CD4-positive, alpha-beta T cell treated with Interleukin-10 for 1 hour (primary cell): ENCODE data around the gene OR6J1.
"Not testable (repeated sequence)": the region's sequence is repeated elsewhere in the genome, so short reads cannot be mapped to it uniquely, and the experiment has no call there.

Source experiments
- DNase-seq: peaks from one replicate; pipeline ENCODE4 v3.0.0-alpha.2; 2020

The OR6J1 gene

DNA sequence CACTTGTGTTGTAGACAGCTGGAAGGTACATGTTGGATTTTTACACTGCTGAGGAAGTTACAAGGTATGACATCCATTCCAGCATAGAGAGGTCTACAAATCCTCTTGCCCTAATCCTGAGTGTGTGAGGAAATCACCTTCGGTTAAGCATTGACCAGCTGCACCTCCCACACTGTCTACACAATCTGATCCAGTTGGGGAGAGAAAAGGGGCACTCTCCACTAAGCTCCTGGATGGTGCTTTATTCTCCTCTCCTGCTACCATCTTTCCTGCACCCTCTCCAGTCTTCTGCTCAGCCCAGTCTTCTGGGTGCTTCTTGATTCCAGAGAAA, at the start of gene OR6J1:
Gene OR6J1 (minus strand): TSS at position 48 of the 331 bp plus-strand sequence. CDS start 9,541 bp downstream, outside the sequence.
- DNase-seq: no peak

DNA sequence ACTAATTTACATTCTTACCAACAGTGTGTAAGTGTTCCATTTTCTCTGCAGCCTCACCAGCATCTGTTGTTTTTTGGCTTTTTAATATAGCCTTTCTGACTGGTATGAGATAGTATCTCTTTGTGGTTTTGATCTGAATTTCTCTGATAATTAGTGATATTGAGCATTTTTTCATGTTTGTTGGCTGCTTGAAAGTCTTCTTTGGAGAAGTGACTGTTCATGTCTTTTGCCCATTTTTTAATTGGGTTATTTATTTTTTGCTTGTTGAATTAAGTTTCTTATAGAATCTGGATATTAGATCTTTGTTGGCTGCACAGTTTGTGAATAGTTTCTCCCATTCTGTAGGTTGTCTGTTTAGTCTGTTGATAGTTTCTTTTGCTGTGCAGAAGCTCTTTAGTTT, 48.0 kb upstream of the OR6J1 start:
- DNase-seq: no peak

DNA sequence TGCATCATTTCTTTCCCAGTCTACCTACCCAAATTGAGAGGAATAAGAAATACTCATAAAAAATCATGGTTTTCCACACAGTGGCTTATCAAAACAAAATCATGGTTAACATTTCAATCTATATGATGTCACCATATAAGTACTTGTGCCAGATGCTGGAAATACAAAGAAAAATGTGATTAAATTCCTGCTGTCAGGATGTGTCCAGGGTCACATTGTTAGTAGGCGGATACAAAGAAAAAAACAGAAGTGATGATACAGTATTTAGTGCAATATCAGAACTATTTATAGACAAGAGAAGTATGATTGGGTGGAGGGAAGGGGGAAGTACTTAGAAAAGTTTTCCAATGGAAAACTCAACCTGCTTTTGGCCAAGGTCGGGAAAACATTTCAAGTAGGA, 47.0 kb upstream of the OR6J1 start:
- no peak for DNase-seq

DNA sequence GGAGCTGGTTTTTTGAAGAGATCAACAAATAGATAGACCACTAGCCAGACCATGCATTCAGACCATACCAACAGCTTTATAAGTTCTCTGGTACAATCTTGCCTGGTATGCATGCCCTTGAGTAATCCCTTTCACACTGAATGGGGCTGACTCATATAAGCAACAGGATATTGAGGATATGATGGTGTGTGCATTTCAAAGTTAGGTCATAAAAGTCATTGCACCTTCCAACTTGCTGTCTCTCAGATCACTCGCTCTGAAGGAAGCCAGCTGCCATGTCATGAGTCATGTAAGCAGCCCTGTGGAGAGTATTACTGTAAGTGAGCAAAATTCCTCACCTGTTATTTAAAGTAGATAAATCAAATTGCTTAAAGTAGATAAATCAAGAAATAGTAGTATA, 45.0 kb upstream of the OR6J1 start:
- no peak for DNase-seq

DNA sequence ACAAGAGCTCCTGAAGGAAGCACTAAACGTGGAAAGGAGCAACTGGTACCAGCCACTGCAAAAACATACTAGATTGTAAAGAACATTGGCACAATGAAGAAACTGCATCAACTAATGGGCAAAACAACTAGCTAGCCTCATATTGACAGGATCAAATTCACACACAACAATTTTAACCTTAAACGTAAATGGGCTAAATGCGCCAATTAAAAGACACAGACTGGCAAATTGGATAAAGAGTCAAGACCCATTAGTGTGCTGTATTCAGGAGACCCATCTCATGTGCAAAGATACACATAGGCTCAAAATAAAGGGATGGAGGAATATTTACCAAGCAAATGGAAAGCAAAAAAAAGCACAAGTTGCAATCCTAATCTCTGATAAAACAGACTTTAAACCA, 43.8 kb upstream of the OR6J1 start:
- DNase-seq: not testable (repeated sequence)

DNA sequence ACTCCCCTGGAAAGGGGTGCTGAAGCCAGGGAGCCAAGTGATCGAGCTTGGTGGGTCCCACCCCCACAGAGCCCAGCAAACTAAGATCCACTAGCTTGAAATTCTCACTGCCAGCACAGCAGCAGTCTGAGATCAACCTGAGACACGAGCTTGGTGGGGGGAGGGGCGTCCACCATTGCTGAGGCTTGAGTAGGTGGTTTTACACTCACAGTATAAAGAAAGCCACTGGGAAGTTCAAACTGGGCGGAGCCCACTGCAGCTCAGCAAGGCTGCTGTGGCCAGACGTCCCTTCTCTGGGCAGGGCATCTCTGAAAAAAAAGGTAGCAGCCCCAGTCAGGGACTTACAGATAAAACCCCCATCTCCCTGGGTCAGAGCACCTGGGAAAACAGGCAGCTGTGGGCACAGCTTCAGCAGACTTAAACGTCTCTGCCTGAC, 42.0 kb upstream of the OR6J1 start:
- DNase-seq: not testable (repeated sequence)

DNA sequence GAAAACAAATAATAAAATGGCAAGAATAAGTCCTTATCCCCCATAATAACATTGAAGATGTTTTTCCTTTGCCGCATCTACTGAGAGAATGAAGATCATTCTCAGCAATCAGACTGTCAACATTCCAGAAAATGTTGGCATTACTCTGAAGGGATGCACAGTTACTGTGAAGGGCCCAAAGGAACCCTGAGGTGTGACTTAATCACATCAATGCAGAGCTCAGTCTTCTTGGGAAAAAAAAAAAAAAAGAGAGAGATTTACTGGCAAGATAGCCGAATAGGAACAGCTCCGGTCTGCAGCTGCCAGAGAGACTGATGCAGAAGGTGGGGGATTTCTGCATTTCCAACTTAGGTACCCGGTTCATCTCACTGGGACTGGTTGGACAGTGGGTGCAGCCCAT, 41.3 kb upstream of the OR6J1 start:
- no peak for DNase-seq

DNA sequence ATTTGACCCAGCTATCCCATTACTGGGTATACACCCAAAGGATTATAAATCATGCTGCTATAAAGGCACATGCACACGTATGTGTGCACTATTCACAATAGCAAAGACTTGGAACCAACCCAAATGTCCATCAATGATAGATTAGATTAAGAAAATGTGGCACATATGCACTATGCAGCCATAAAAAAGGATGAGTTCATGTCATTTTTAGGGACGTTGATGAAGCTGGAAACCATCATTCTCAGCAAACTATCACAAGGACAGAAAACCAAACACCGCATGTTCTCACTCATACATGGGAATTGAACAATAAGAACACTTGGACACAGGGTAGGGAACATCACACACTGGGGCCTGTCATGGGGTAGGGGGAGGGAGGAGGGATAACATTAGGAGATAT, 39.3 kb upstream of the OR6J1 start:
- not testable (repeated sequence) for DNase-seq

DNA sequence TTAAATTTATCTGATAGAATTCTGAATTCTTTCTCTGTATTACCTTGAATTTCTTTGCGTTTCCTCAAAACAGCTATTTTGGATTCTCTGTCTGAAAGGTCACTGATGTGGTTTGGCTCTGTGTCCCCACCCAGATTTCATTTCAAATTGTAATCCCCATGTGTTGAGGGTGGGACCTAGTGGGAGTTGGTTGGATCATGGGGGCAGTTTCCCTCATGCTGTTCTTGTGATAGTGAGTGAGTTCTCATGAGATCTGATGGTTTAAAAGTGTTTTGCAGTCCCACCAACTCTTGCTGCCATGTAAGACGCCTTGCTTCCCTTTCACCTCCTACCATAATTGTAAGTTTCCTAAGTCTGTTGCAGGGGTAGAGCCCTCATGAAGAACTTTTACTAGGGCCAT, 34.1 kb upstream of the OR6J1 start:
- no peak for DNase-seq

DNA sequence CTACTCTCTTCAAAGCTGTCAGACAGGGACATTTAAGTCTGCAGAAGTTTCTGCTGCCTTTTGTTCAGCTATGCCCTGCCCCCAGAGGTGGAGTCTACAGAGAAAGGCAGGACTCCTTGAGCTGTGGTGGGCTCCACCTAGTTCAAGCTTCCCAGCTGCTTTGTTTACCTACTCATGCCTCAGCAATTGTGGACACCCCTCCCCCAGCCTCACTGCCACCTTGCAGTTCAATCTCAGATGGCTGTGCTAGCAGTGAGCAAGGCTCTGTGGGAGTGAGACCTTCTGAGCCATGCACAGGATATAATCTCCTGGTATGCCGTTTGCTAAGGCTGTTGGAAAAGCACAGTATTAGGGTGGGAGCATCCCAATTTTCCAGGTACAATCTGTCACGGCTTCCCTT, 33.4 kb upstream of the OR6J1 start:
- not testable (repeated sequence) for DNase-seq

DNA sequence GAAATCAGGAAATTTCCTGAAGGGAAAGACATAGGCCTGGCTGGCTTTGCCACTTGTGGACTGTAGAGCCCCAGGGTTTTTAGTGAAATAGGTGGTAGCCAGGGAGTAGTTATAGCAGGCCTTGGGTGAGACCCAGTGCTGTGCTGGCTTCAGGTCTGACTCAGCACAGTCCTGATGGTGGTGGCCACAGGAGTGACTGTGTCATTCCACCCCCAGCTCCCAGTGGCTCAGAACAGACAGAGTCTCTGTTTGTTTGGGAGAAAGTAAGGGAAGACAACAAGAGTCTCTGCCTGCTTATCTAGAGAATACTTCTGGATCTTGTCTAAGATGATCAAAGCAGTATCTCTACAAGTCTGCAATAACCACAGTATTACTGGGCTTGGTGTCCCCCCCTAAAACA, 27.5 kb upstream of the OR6J1 start:
- no peak for DNase-seq

DNA sequence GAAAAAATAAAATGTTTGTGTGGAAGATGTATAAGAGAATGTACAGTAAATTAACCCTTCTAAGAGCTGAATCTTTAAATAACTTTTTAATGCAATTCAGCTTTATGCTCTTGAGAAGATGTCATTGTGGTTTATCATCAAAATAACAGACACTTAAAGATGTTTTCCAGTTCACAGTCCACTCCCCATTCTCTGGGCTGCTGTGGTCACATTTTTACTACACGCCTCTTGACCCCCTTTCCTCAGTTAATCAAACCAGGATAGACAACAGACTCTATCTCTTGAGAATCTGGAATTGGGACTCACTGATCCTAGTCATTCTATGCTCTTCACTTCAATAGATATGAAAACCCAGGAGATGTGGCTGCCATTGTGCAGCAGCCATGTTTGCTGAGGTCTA, 24.7 kb upstream of the OR6J1 start:
- no peak for DNase-seq

DNA sequence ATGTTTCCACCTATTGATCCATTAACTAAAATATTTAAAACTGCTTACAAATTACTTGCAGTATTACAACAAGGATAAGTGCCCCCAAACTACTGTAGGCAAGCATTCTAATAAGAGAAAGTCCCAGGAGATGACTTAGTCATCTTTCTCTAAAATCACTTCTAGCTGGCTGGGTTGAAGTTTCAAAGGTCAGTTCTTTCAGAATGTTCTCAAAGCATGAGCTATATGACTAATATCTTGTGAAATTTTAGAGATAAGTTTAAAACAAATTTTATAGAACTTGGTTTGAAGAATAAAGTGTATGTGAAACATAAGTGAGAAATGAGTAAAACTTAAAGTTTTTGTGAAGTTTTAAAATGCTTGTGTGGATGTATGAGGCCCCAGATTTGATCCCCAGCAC, 24.3 kb upstream of the OR6J1 start:
- no peak for DNase-seq

DNA sequence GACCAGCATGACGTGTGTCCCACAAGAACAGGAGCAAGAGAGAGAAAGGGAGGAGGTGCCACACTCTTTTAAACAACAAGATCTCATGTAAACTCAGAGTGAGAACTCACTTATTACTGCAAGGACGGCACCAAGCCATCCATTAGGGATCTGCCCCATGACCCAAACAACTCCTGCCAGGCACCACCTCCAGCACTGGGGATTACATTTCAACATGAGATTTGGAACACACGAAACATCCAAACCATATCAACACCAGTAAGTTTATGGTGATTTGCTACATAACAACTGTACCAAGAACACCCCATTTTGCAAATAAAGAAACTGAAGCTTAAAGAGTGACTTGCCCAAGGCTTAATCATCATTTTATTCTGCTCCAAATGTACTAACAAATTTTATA, 23.7 kb upstream of the OR6J1 start:
- no peak for DNase-seq

DNA sequence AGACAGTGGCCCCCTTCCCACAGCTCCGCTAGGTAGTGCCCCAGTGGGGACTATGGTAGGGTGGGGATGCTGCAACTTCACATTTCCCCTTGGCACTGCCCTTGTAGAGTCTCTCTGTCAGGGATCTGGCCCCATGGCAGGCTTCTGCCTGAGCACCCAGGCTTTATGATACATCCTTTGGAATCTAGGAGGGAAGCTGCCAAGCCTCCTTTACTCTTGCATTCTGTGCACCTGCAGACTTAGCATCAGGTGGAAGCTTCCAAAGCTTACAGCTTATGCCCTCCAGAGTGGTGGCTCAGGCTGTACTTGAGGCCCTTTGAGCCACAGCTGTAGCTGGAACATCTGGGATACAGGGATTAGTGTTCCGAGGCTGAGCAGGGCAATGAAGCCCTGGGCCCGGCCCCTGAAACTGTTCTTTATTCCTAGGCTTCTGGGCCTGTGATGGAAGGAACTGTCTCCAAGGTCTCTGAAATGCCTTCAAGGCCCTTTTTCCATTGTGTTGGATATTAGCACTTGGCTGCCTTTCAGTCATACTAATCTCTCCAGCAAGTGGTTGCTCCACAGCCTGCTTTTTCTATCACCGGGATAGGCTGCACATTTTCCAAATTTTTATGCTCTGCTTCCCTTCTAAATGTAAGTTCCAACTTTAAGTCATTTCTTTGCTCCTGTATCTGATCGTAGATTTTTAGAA, 22.2 kb upstream of the OR6J1 start:
- DNase-seq: no peak

DNA sequence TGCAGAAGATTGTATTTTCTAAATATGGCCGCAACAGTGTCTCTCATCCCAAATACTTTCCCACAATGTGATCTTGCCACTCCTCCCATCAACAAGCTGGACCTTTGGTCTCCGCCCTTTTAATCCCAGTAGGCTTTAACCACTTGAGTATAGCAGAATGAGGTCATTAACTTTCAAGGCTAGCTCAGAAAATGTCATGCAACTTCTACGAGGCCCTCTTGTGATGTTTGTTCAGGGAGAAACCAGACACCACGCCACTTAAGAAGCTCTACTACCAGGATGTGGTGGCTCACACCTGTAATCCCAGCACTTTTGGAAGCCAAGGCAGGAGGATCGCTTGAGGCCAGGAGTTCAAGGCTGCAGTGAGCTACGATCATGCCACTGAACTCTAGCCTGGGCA, 20.1 kb upstream of the OR6J1 start:
- DNase-seq: no peak

DNA sequence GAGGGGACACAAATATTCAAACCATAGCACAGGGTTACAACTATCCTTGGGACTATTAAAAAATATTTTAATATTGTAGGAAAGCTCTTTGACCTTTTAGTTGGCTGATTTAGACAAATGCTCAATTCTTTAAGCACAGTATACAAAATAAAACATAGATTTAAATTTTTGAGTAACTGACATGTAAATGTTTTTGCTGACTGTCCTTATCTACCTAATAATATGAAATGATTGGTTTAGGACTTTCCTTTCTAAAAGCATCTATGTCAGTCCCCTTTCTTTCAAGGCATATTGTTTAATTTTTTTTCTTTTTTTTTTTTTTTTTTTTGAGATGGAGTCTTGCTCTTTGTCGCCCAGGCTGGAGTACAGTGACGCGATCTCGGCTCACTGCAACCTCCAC, 16.5 kb upstream of the OR6J1 start:
- DNase-seq: no peak

DNA sequence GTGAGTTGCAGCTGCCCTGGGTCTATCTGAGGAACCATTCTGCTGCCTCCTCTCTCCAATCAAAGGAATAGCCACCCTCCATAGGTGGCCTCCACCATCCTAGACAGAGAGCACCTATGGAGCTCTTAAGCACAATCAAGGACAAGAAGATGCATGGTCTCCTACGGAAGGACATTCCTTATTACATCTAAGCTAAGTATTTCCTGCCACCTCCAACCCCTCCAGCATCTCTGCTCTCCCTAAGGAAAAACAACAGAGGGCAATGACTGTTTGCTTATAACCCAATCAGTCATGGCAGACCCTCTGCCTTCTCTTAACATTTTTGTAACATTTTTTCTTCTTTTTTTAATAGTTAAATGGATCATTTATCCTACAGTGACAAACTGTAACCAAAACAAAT, 14.8 kb upstream of the OR6J1 start:
- DNase-seq: no peak

DNA sequence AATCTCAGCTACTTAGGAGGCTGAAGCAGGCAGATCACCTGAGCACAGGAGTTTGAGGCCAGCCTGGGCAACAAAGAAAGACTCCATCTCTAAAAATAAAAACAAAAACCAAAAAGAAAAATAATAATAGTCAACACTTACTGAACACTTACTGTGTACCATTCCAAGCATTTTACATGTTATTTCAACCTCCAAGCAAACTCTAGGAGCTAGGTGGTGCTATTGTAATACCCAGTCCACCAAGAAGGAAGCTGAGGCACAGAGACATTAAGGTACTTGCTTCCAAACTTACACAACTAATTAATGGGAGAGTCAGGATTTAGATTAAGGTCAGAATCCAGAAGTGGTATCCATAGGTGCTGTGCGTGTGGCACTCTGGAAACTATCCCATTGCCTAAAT, 13.7 kb upstream of the OR6J1 start:
- DNase-seq: no peak

DNA sequence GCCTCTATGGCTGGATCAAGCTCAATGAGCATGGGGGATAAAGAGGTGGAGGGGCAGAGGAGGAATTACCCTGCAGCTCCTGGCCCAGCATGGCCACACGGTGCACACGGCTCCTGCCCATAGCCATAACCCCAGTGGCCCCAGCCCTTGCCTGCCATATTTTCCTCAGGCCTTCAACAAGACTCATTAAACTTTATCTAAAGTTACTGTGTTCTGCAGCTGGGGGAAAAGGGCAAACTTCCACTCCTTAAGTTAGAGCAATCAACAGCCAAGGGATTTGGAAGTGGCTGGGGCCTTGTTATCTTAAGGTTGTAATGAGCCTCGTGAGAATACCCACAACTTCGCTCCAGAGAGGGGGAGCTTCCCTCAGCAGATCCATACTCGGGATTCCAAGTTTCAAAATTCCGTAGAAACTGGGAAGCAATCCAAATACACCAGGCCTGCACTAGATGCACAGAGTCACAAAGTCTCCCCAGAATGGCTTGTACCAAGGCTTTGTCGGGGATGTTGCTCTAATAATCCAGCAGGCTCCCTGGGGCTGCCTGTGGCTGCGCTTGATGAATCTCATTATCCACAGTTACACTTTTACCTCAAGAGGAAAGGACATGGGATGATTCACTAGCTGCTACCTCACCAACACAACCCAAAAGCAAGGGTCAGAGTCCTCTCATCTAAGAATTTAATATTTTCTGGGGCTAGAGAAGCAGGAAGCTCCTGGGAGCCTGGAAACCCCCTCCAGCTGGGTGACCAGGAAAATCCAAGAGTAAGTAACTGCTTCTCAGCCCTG, 13.0 kb upstream of the OR6J1 start:
- no peak for DNase-seq

DNA sequence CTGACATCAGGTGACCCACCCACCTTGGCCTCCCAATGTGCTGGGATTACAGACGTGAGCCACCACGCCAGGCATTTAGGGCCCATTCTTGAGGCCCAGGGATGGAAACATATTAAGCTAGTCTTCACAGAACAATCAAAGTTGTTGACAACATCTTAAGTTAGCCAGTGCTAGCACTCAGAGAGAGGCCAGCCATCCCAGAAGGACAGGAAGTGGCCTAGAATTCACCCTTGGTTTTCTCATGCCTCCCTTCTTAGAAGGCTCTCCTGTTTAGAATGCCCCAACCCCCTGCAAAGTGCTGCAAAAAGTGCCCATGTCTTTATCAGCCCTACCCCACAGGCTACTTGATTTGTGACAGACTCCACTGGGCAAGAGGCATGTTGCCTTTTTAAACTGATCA, 12.1 kb upstream of the OR6J1 start:
- DNase-seq: no peak

DNA sequence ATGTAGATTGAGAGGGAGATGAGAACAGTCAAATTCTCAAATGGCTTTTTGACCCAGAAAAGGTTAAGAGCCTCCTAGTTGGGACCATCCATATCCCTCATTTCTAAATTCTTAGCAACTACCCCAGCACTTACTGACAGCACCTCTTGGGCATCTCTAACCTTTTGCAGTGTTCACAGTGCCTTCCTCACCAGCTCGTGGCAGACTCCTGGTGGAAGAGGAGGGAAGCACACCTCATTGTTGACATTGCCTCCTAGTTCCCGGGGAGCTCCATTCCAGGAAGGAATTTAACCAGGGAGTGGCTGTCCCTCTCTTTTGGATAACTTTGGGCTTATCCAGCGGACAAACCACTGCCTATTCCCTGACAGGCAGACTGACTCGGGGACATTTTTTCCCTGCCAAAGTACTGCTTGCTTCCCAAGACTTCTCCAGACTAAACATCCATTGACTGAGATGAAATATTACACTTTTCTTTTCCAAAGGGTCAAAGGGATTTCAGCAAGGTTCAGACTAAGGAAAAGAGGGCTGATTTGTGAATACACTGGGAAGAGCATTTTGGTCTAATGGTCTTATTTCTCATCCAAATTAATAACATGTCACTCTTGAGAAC, 9.0 kb upstream of the OR6J1 start:
- peak; percentile 61 for DNase-seq

DNA sequence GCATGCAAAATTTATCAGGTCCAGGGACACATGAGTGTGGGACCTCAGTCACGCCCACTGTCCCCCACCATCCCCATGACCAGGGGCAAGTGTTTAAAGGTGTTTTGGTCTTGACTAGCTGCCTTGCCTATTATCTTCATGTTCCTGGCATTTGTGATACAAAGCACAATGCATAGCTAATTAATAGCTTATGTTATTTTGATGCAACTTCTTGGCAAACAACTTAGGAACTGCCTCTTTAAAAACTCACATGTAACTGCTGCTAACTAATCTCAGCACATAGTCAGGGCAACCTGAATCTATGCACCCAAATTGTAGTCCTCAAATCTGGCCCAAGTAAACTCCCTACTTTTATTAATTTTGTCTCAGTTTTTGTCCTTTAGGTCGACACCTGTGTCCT, 7.4 kb upstream of the OR6J1 start:
- no peak for DNase-seq

DNA sequence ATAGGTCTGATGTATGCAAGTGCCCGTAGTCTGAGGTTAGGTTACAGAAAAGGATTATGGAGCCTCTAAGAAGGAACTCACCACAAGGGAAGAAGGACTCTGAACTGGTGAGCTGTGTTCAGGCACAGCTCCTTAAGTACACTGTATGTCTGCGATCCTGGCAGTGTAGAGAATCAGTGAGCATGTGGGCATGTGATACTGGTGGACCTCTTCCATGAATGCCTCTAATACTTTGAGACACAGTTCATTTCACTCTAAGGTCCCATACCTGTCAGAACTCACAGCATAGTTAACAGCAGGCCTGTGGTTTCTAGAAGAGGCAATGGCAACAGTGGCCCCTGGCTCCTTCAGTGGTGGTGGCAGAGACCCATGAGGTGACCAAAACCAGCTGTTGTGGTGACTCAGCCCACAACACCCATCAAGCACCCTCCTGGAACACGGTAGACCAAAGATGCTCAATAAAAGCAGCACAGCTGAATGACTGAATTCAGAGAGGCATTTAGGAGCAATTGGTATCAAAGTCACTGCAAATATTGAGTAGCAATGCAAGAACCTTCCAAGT, 6.9 kb upstream of the OR6J1 start:
- DNase-seq: no peak
